ENCODE results near the gene LBHD2. TPM values are rescaled to one million over a fixed set of nuclear protein-coding genes. Genes with fewer than 3 reads are reported as not detected.

Gene LBHD2
- polyA plus RNA-seq, 1 experiment, result not detected

- Histone ChIP-seq H3K27ac (ENCODE audit: low read depth, low read length) (no peak overlapping the region), H3K27me3 (ENCODE audit: control insufficient read depth, insufficient read depth, low read length) (no peaks in the 10 kb centered on the region), H3K4me3 (ENCODE audit: low read depth, low read length) (no peak overlapping the region), H3K9me3 (ENCODE audit: control insufficient read depth, insufficient read depth, low read length) (no peaks in the 10 kb centered on the region; the same call in 1 of the 2 replicates)
- CTCF ChIA-PET, result interaction anchor here (0.6 to 2.9 kb wide), 3 partner anchors 9 to 157 kb away, joined by 3 to 18 read pairs (median 8); no protein-coding TSS in a partner anchor
- TF ChIP-seq, protein P1, sequence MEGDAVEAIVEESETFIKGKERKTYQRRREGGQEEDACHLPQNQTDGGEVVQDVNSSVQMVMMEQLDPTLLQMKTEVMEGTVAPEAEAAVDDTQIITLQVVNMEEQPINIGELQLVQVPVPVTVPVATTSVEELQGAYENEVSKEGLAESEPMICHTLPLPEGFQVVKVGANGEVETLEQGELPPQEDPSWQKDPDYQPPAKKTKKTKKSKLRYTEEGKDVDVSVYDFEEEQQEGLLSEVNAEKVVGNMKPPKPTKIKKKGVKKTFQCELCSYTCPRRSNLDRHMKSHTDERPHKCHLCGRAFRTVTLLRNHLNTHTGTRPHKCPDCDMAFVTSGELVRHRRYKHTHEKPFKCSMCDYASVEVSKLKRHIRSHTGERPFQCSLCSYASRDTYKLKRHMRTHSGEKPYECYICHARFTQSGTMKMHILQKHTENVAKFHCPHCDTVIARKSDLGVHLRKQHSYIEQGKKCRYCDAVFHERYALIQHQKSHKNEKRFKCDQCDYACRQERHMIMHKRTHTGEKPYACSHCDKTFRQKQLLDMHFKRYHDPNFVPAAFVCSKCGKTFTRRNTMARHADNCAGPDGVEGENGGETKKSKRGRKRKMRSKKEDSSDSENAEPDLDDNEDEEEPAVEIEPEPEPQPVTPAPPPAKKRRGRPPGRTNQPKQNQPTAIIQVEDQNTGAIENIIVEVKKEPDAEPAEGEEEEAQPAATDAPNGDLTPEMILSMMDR (IDR thresholded peaks at IDR 0.05; ENCODE audit: low read depth, low read length), result no peak
- POLR2A ChIA-PET, result no interaction called here
- no peak for DNase-seq (ENCODE audit: low read depth, low spot score)
Observed at GRCh38 chr14:103135333-103136260, 51.6 kb downstream of the LBHD2 start.

GRCh38 chr14:103136388-103137271 is 52.6 kb downstream of the LBHD2 start:
- Histone ChIP-seq H3K27me3 (ENCODE audit: control insufficient read depth, insufficient read depth, low read length) (no peaks in the 10 kb centered on the region), H3K27ac (ENCODE audit: low read depth, low read length) (peak overlapping the region; percentile 52), H3K9me3 (ENCODE audit: control insufficient read depth, insufficient read depth, low read length) (no peaks in the 10 kb centered on the region; the same call in 1 of the 2 replicates), H3K4me3 (ENCODE audit: low read depth, low read length) (no peak overlapping the region)
- TF ChIP-seq, protein P1 (IDR thresholded peaks at IDR 0.05; ENCODE audit: low read depth, low read length), result no peak
- POLR2A ChIA-PET, result no interaction called here
- CTCF ChIA-PET, result interaction anchor here (1.0 to 2.9 kb wide), 3 partner anchors 10 to 31 kb away, joined by 6 to 18 read pairs (median 8); no protein-coding TSS in a partner anchor
- no peak for DNase-seq (ENCODE audit: low read depth, low spot score)

- no peak for DNase-seq (ENCODE audit: low read depth, low spot score)
- CTCF ChIA-PET, result interaction anchor here (0.6 to 1.0 kb wide), 2 partner anchors 32 to 425 kb away, joined by 6 to 13 read pairs; no protein-coding TSS in a partner anchor
Observed at GRCh38 chr14:103137689-103138300, 53.8 kb downstream of the LBHD2 start.

GRCh38 chr14:103138301-103139131 is 54.5 kb downstream of the LBHD2 start:
- Histone ChIP-seq H3K27me3 (ENCODE audit: control insufficient read depth, insufficient read depth, low read length) (peaks cover 11% of the 10 kb centered on the region), H3K27ac (ENCODE audit: low read depth, low read length) (no peak overlapping the region), H3K4me3 (ENCODE audit: low read depth, low read length) (no peak overlapping the region), H3K9me3 (ENCODE audit: control insufficient read depth, insufficient read depth, low read length) (no peaks in the 10 kb centered on the region; the same call in 1 of the 2 replicates)
- TF ChIP-seq, protein P1 (IDR thresholded peaks at IDR 0.05; ENCODE audit: low read depth, low read length), result no peak
- ChIA-PET POLR2A (no interaction called here), CTCF (interaction anchor here (2.8 kb wide), 1 partner anchor 34 kb away, joined by 8 read pairs; no protein-coding TSS in a partner anchor)
- no peak for DNase-seq (ENCODE audit: low read depth, low spot score)

More at GRCh38 chr14:103137689-103138300, 53.8 kb downstream of the LBHD2 start:
- Histone ChIP-seq H3K9me3 (ENCODE audit: control insufficient read depth, insufficient read depth, low read length) (no peaks in the 10 kb centered on the region; the same call in 1 of the 2 replicates), H3K27ac (ENCODE audit: low read depth, low read length) (no peak overlapping the region), H3K27me3 (ENCODE audit: control insufficient read depth, insufficient read depth, low read length) (peaks cover 7% of the 10 kb centered on the region), H3K4me3 (ENCODE audit: low read depth, low read length) (no peak overlapping the region)
- TF ChIP-seq, protein P1 (IDR thresholded peaks at IDR 0.05; ENCODE audit: low read depth, low read length), result no peak
- POLR2A ChIA-PET, result no interaction called here
